GM23338 (cell line): ENCODE data around the gene HAP1. TPM values are rescaled to one million over a fixed set of nuclear protein-coding genes. Genes with fewer than 3 reads are reported as not detected.

Experiments used
- ATAC-seq: fragments of 200-7000 bp; cut with Tn5 transposase; 3 replicates; pipeline ENCODE4 v1.9.1; 2020
- DNase-seq: peaks from one replicate; pipeline ENCODE4 v3.0.0-alpha.2; 2015; ENCODE audit warnings: low spot score
- H2AFZ ChIP-seq: fragments of 200-600 bp; sonication (generic); 2 replicates; pipeline ENCODE4 v1.8.0; 2016; ENCODE audit warnings: antibody characterized with exemption, mild to moderate bottlenecking, moderate library complexity
- H3F3A ChIP-seq: fragments of 200-600 bp; sonication (generic); replicated peaks from 2 replicates; pipeline ENCODE4 v1.8.0; 2017; ENCODE audit warnings: antibody characterized with exemption, mixed run types, low read depth
- H3K27ac ChIP-seq: fragments of 200-600 bp; sonication (generic); 2 replicates; pipeline ENCODE4 v1.6.1; 2016; ENCODE audit warnings: low read depth
- H3K27me3 ChIP-seq: fragments of 200-600 bp; sonication (generic); 2 replicates; pipeline ENCODE4 v1.8.0; 2016; ENCODE audit warnings: mild to moderate bottlenecking, mixed run types, moderate library complexity; ENCODE audit not compliant: insufficient read depth
- H3K36me3 ChIP-seq: fragments of 200-600 bp; sonication (generic); 2 replicates; pipeline ENCODE4 v1.8.0; 2016; ENCODE audit warnings: mild to moderate bottlenecking; ENCODE audit not compliant: insufficient read depth
- H3K4me1 ChIP-seq: fragments of 200-600 bp; sonication (generic); 2 replicates; pipeline ENCODE4 v1.8.0; 2016; ENCODE audit warnings: mild to moderate bottlenecking, moderate library complexity; ENCODE audit not compliant: insufficient read depth
- H3K4me2 ChIP-seq: fragments of 200-600 bp; sonication (generic); 2 replicates; pipeline ENCODE4 v1.7.1; 2017; ENCODE audit warnings: mixed run types
- H3K4me3 ChIP-seq: fragments of 200-600 bp; sonication (generic); 2 replicates; pipeline ENCODE4 v1.6.1; 2016; ENCODE audit warnings: mixed run types
- H3K79me2 ChIP-seq: fragments of 200-600 bp; sonication (generic); replicated peaks from 2 replicates; pipeline ENCODE4 v1.8.0; 2017; ENCODE audit warnings: mild to moderate bottlenecking; ENCODE audit not compliant: insufficient read depth
- H3K9me2 ChIP-seq: fragments of 200-600 bp; sonication (generic); 2 replicates; pipeline ENCODE4 v1.8.0; 2017; ENCODE audit not compliant: insufficient read depth
- H4K20me1 ChIP-seq: fragments of 200-600 bp; sonication (generic); replicated peaks from 2 replicates; pipeline ENCODE4 v1.8.0; 2017; ENCODE audit warnings: mild to moderate bottlenecking; ENCODE audit not compliant: insufficient read depth
- H3K27ac Mint-ChIP-seq: 2 replicates; pipeline ENCODE4 v1.8.0; 2020; ENCODE audit warnings: inconsistent platforms, mild to moderate bottlenecking, moderate library complexity, mixed read lengths
- H3K27me3 Mint-ChIP-seq: 3 replicates; pipeline ENCODE4 v1.8.0; 2022; ENCODE audit warnings: low read depth, mild to moderate bottlenecking, moderate library complexity, mixed read lengths, inconsistent platforms; ENCODE audit not compliant: insufficient read depth, poor library complexity
- H3K36me3 Mint-ChIP-seq: 3 replicates; pipeline ENCODE4 v1.8.0; 2021; ENCODE audit warnings: low read depth, mild to moderate bottlenecking, inconsistent platforms, moderate library complexity, mixed read lengths
- H3K4me1 Mint-ChIP-seq: 3 replicates; pipeline ENCODE4 v1.8.0; 2020; ENCODE audit warnings: mild to moderate bottlenecking, inconsistent platforms, mixed read lengths
- H3K4me3 Mint-ChIP-seq: 3 replicates; pipeline ENCODE4 v1.8.0; 2021; ENCODE audit warnings: moderate library complexity, mild to moderate bottlenecking, inconsistent platforms, mixed read lengths
- H3K9me3 Mint-ChIP-seq: 3 replicates; pipeline ENCODE4 v1.8.0; 2020; ENCODE audit warnings: moderate library complexity, mild to moderate bottlenecking, inconsistent platforms, mixed read lengths
- CTCF ChIP-seq, 2 experiments: fragments of 200-600 bp in 1 of 2; sonication (generic) in 1 of 2; conservative IDR thresholded peaks; 2 replicates each; pipeline versions ENCODE4 v1.5.1 to v1.6.1; 2016 to 2017; ENCODE audit warnings: antibody characterized with exemption in 2 of 2, low read depth in 2 of 2, mild to moderate bottlenecking in 2 of 2, moderate library complexity in 1 of 2
- EZH2 ChIP-seq: fragments of 200-600 bp; sonication (generic); IDR thresholded peaks from one replicate; pipeline ENCODE4 v1.8.0; 2017; ENCODE audit warnings: antibody characterized with exemption, mild to moderate bottlenecking, low read depth; ENCODE audit not compliant: unreplicated experiment
- NANOG ChIP-seq: IDR thresholded peaks from 2 replicates; pipeline ENCODE4 v1.6.1; 2016; ENCODE audit warnings: antibody characterized with exemption, borderline replicate concordance
- ZNF331 ChIP-seq: fragments of 250-450 bp; sonication (Bioruptor Pico); IDR thresholded peaks from 2 replicates; pipeline ENCODE4 v1.5.0; 2020; ENCODE audit warnings: low read depth, mild to moderate bottlenecking, moderate library complexity
- ZNF462 ChIP-seq: fragments of 250-450 bp; sonication (Bioruptor Pico); IDR thresholded peaks from 2 replicates; pipeline ENCODE4 v1.5.0; 2020; ENCODE audit warnings: mild to moderate bottlenecking, moderate library complexity
- polyA plus RNA-seq: library from polyadenylated mRNA; unstranded; fragments of >200 nt; fragmentation: Nextera tagmentation; extraction: Ambion mirVana; gene quantifications from 2 replicates; pipeline ENCODE4 v1.2.1, GENCODE V29; 2016
- total RNA-seq: library from RNA; depleted of rRNA; stranded (reverse); fragments of >200 nt; shearing (Covaris generic); gene quantifications from 2 replicates; pipeline ENCODE4 v1.2.3, GENCODE V29; 2014

Gene HAP1
- total and polyA plus RNA-seq, 2 experiments from 2014 or later, result 1.6 to 2.2 TPM

- H3K36me3 ChIP-seq, result peaks cover 26% of the 10 kb centered on the region
- Mint-ChIP-seq H3K4me3 (no peak overlapping the region; the same call in 2 of the 3 replicates), H3K9me3 (no peaks in the 10 kb centered on the region; the same call in 2 of the 3 replicates), H3K27ac (peak overlapping the region; percentile 8; the same call in 1 of the 2 replicates), H3K36me3 (peaks cover 32% of the 10 kb centered on the region), H3K27me3 (peaks cover 6% of the 10 kb centered on the region), H3K4me1 (peaks cover 13% of the 10 kb centered on the region)
- peaks cover 41% of the 10 kb centered on the region for H3F3A ChIP-seq
- H3K4me3 ChIP-seq, result no peak overlapping the region
- H3K9me2 ChIP-seq, result no peaks in the 10 kb centered on the region
- H3K27me3 ChIP-seq, result no peaks in the 10 kb centered on the region
- ATAC-seq (peak; percentile 15), DNase-seq (peak; percentile 86)
- H3K4me1 ChIP-seq, result no peaks in the 10 kb centered on the region
- peaks cover 10% of the 10 kb centered on the region; the same call in 1 of the 2 replicates for H4K20me1 ChIP-seq
- H3K4me2 ChIP-seq, result no peak overlapping the region
- H3K79me2 ChIP-seq, result no peaks in the 10 kb centered on the region
- TF ChIP-seq CTCF (conservative IDR thresholded peaks at IDR 0.05; ENCODE audit: low read depth in 2 of 2) (peak; percentile 78 to 96), NANOG (no peak)
- no peak overlapping the region for H3K27ac ChIP-seq
- no peak overlapping the region for H2AFZ ChIP-seq
These were observed 38.3 kb downstream of the HAP1 start for GRCh38 chr17:41695954-41696757.

GRCh38 chr17:41695134-41695661 lies 39.2 kb downstream of the HAP1 start:
- Histone ChIP-seq H3K4me3 (no peak overlapping the region), H3K4me2 (no peak overlapping the region), H3F3A (peaks cover 50% of the 10 kb centered on the region), H3K4me1 (peaks cover 4% of the 10 kb centered on the region; the same call in 1 of the 2 replicates), H2AFZ (no peak overlapping the region), H3K9me2 (no peaks in the 10 kb centered on the region), H3K27me3 (no peaks in the 10 kb centered on the region), H4K20me1 (peaks cover 20% of the 10 kb centered on the region), H3K36me3 (peaks cover 36% of the 10 kb centered on the region), H3K79me2 (peaks cover 7% of the 10 kb centered on the region), H3K27ac (no peak overlapping the region)
- DNase-seq (no peak), ATAC-seq (no peak)
- Mint-ChIP-seq H3K4me3 (no peak overlapping the region), H3K9me3 (no peaks in the 10 kb centered on the region; the same call in 2 of the 3 replicates), H3K4me1 (peaks cover 15% of the 10 kb centered on the region), H3K27ac (0 out of 2 replicates have a peak overlapping the region, but pooled peaks have one; percentile 37), H3K36me3 (peaks cover 41% of the 10 kb centered on the region), H3K27me3 (peaks cover 5% of the 10 kb centered on the region)
- TF ChIP-seq EZH2, result no peak
- no peak for TF ChIP-seq ZNF331 (CRISPR knock-in tag)
- TF ChIP-seq ZNF462 (CRISPR knock-in tag), result no peak
